ENCODE measurements around the gene RAPGEF1. TPM values are rescaled to one million over a fixed set of nuclear protein-coding genes. Genes with fewer than 3 reads are reported as not detected.

The RAPGEF1 gene
- total and polyA plus RNA-seq, 9 of the 15 experiments (the other 6 are each of a cell fraction or from before 2014, with no cell fraction given): 0.06 to 44.1 (median 19.9) TPM

DNA sequence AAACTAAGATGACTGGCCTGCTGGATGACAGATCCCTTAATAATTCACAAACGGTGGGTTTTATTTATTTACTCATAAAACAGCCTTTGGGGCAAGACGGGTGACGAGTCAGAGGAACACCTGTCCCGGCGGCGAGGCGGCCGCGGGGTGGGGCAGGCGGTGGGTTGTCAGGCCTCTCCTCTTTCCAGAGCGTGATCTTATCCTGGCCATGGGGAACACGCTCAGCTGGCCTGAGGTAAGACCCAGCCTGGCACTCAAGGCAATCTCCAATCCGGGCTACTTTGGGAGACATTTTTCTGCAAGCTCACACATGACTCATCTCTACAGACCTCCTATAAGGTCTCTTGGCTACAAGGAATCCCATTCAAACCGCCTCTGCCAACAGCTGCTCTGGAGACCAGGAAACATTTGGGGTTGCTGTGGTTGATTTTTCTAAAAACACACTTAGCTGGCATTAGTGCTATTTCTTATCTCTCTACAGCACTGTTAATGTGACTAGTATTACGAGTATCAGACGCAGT lies 6.3 kb downstream of the RAPGEF1 start (continued):
- TF ChIP-seq ETS2 (tag; IDR thresholded peaks at IDR 0.05; ENCODE audit: borderline replicate concordance, poor library complexity, severe bottlenecking): no peak
- TF ChIP-seq FOXA1 (IDR thresholded peaks at IDR 0.05; ENCODE audit: borderline replicate concordance): no peak
- no peak for TF ChIP-seq LARP7 (IDR thresholded peaks at IDR 0.05)
- TF ChIP-seq ZNF316 (IDR thresholded peaks at IDR 0.05): peak; percentile 52
- no peak for TF ChIP-seq ZNF764 (CRISPR knock-in tag; IDR thresholded peaks at IDR 0.05; ENCODE audit: low read depth)
- TF ChIP-seq BHLHE40 (IDR thresholded peaks at IDR 0.05; ENCODE audit: low read length): no peak
- TF ChIP-seq ZNF584 (CRISPR knock-in tag; IDR thresholded peaks at IDR 0.05; ENCODE audit: low read depth): no peak
- peak; percentile 26; the same call in 1 of the 2 replicates for TF ChIP-seq BACH1 (tag; IDR thresholded peaks at IDR 0.05)

DNA sequence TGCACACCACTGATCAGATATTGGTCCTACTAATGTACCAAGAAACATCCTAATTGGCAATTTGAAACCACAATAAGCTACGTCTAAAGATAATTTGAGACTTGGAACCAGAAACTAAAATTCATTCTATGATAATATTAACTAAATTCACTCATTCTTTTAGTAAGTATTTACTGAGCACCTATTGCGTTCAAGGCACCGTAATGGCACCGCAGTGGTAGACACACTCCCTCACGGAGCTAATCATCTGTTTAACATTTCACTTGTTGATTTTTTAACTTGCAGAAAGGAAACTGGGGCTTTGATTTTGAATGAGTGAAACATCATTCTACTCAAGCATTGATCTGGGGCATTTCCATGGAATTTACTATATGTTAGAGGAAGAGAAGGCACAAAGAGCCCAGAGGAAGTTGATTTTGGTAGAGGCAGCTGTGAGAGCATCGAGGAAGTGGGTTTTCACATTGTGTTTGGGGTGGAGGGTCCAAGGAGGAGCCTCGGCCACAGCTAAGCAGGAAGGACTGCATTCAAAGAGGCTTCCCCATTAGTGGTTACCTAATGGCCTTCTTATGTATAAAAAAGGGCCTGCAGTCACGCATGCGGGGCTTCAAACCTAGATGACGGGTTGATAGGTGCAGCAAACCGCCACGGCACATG lies 7.1 kb downstream of the RAPGEF1 start:
- peaks cover 6% of the 10 kb centered on the region; the same call in 1 of the 3 replicates for H3K36me3 ChIP-seq (ENCODE audit: control insufficient read depth, insufficient read depth, low read length)
- ATAC-seq (no peak), DNase-seq (ENCODE audit: extremely low read depth in 1 of 4, low spot score in 3 of 4) (no peak), FAIRE-seq (no peak)
- H3K9me3 ChIP-seq (replicated peaks; ENCODE audit: control insufficient read depth, insufficient read depth, low read depth, low read length): no peaks in the 10 kb centered on the region
- H2AFZ ChIP-seq (ENCODE audit: low read depth, low read length): no peak overlapping the region
- ChIA-PET CTCF (ENCODE audit: low intra/inter-chr PET ratio) (no interaction called here), POLR2A (interaction anchor here (0.8 to 1.7 kb wide), 6 partner anchors 10 to 259 kb away, joined by 3 to 7 read pairs (median 4); no protein-coding TSS in a partner anchor)
- no peak overlapping the region for H3K4me3 ChIP-seq
- intact Hi-C loops (cut with micrococcal nuclease) (no loop called here), in situ Hi-C loops (cut with MboI) (no loop called here)
- H3K9ac ChIP-seq (ENCODE audit: insufficient read depth in 1 of 2, low read depth in 2 of 2, low read length in 2 of 2): no peak overlapping the region
- WGBS (ENCODE audit: insufficient coverage, low coverage, missing lambda C conversion rate): 88% methylated on average over 10 of the region's 12 CpGs
- peaks cover 56% of the 10 kb centered on the region for H3K79me2 ChIP-seq (ENCODE audit: control insufficient read depth, insufficient read depth, low read length)
- peaks cover 15% of the 10 kb centered on the region in 2 experiments for H3K4me1 ChIP-seq (replicated peaks in 1 of 2; ENCODE audit: control insufficient read depth in 2 of 2, insufficient read depth in 2 of 2, low read length in 2 of 2)
- H3K27me3 ChIP-seq (ENCODE audit: control insufficient read depth in 2 of 2, insufficient read depth in 2 of 2, low read length in 2 of 2): no peaks in the 10 kb centered on the region
- BruUV-seq (replicated peaks): no TSS peak
- H3K27ac ChIP-seq (ENCODE audit: extremely low read depth, low read depth, low read length): no peak overlapping the region
- no peak overlapping the region for H3K4me2 ChIP-seq (ENCODE audit: insufficient read depth, low read length)
- H3K9me1 ChIP-seq (ENCODE audit: control insufficient read depth, insufficient read depth, low read length): peaks cover 4% of the 10 kb centered on the region
- H4K20me1 ChIP-seq (replicated peaks; ENCODE audit: control insufficient read depth, insufficient read depth, low read length): peaks cover 44% of the 10 kb centered on the region
- TF ChIP-seq, protein P1, sequence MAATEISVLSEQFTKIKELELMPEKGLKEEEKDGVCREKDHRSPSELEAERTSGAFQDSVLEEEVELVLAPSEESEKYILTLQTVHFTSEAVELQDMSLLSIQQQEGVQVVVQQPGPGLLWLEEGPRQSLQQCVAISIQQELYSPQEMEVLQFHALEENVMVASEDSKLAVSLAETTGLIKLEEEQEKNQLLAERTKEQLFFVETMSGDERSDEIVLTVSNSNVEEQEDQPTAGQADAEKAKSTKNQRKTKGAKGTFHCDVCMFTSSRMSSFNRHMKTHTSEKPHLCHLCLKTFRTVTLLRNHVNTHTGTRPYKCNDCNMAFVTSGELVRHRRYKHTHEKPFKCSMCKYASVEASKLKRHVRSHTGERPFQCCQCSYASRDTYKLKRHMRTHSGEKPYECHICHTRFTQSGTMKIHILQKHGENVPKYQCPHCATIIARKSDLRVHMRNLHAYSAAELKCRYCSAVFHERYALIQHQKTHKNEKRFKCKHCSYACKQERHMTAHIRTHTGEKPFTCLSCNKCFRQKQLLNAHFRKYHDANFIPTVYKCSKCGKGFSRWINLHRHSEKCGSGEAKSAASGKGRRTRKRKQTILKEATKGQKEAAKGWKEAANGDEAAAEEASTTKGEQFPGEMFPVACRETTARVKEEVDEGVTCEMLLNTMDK (IDR thresholded peaks at IDR 0.05; ENCODE audit: borderline replicate concordance, insufficient read depth, low read depth, low read length, poor library complexity, severe bottlenecking): no peak
- TF ChIP-seq FOXM1 (IDR thresholded peaks at IDR 0.05; ENCODE audit: low read depth) (no peak), FOXM1 (CRISPR knock-in tag; IDR thresholded peaks at IDR 0.05; ENCODE audit: low read depth) (no peak), MEIS2 (IDR thresholded peaks at IDR 0.05; ENCODE audit: partially characterized antibody) (no peak), ZNF197 (CRISPR knock-in tag; IDR thresholded peaks at IDR 0.05; ENCODE audit: low read depth) (no peak), PHF21A (IDR thresholded peaks at IDR 0.05; ENCODE audit: borderline replicate concordance, low read depth) (no peak), BRCA1 (IDR thresholded peaks at IDR 0.05) (no peak), BRCA1 (CRISPR knock-in tag; IDR thresholded peaks at IDR 0.05) (no peak)
- TF ChIP-seq, protein P2, sequence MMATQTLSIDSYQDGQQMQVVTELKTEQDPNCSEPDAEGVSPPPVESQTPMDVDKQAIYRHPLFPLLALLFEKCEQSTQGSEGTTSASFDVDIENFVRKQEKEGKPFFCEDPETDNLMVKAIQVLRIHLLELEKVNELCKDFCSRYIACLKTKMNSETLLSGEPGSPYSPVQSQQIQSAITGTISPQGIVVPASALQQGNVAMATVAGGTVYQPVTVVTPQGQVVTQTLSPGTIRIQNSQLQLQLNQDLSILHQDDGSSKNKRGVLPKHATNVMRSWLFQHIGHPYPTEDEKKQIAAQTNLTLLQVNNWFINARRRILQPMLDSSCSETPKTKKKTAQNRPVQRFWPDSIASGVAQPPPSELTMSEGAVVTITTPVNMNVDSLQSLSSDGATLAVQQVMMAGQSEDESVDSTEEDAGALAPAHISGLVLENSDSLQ (IDR thresholded peaks at IDR 0.05): no peak
- TF ChIP-seq, protein P3, sequence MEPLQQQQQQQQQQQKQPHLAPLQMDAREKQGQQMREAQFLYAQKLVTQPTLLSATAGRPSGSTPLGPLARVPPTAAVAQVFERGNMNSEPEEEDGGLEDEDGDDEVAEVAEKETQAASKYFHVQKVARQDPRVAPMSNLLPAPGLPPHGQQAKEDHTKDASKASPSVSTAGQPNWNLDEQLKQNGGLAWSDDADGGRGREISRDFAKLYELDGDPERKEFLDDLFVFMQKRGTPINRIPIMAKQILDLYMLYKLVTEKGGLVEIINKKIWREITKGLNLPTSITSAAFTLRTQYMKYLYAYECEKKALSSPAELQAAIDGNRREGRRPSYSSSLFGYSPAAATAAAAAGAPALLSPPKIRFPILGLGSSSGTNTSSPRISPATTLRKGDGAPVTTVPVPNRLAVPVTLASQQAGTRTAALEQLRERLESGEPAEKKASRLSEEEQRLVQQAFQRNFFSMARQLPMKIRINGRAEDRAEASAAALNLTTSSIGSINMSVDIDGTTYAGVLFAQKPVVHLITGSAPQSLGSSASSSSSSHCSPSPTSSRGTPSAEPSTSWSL (CRISPR knock-in tag; IDR thresholded peaks at IDR 0.05; ENCODE audit: borderline replicate concordance): no peak
